Measurements from ENCODE around the gene KAZN. TPM values are rescaled to one million over a fixed set of nuclear protein-coding genes. Genes with fewer than 3 reads are reported as not detected.

KAZN gene
- polyA plus RNA-seq, 1 donor from 2014 or later, result 20.6 TPM

- no peak overlapping the region for H3K9ac ChIP-seq (ENCODE audit: low read length)
- no peak overlapping the region for H2AFZ ChIP-seq (ENCODE audit: low read depth, low read length)
- no peak for TF ChIP-seq REST (IDR thresholded peaks at IDR 0.05; ENCODE audit: borderline replicate concordance)
- no peak overlapping the region for H3K4me2 ChIP-seq (ENCODE audit: low read length)
- no peaks in the 10 kb centered on the region for H3K9me3 ChIP-seq (ENCODE audit: low read length)
- H3K4me3 ChIP-seq (ENCODE audit: low read length), result no peak overlapping the region
- H4K20me1 ChIP-seq (ENCODE audit: insufficient read depth), result no peaks in the 10 kb centered on the region
- H3K27me3 ChIP-seq (ENCODE audit: insufficient read depth, low read depth, low read length), result no peaks in the 10 kb centered on the region
- no peak overlapping the region for H3K27ac ChIP-seq (ENCODE audit: low read length)
- H3K36me3 ChIP-seq (ENCODE audit: insufficient read depth, low read length), result no peaks in the 10 kb centered on the region
- H3F3A ChIP-seq (ENCODE audit: insufficient read depth, low read length, poor library complexity, severe bottlenecking), result peaks cover 2% of the 10 kb centered on the region
- H3K9me2 ChIP-seq (ENCODE audit: insufficient read depth, low read length), result no peaks in the 10 kb centered on the region
- H3K79me2 ChIP-seq (replicated peaks; ENCODE audit: insufficient read depth, low read length), result peaks cover 4% of the 10 kb centered on the region
Measured at GRCh38 chr1:14891991-14892390, 293.5 kb downstream of the KAZN start.

GRCh38 chr1:14894811-14895560 is 296.5 kb downstream of the KAZN start:
- Histone ChIP-seq H3K4me2 (ENCODE audit: low read length) (no peak overlapping the region), H3K4me3 (ENCODE audit: low read length) (no peak overlapping the region), H3K27ac (ENCODE audit: low read length) (no peak overlapping the region), H3K36me3 (ENCODE audit: insufficient read depth, low read length) (no peaks in the 10 kb centered on the region), H3K9ac (ENCODE audit: low read length) (no peak overlapping the region), H4K20me1 (ENCODE audit: insufficient read depth) (no peaks in the 10 kb centered on the region), H3K9me3 (ENCODE audit: low read length) (no peaks in the 10 kb centered on the region), H3K79me2 (replicated peaks; ENCODE audit: insufficient read depth, low read length) (peaks cover 4% of the 10 kb centered on the region), H2AFZ (ENCODE audit: low read depth, low read length) (no peak overlapping the region), H3K27me3 (ENCODE audit: insufficient read depth, low read depth, low read length) (no peaks in the 10 kb centered on the region), H3K9me2 (ENCODE audit: insufficient read depth, low read length) (no peaks in the 10 kb centered on the region), H3F3A (ENCODE audit: insufficient read depth, low read length, poor library complexity, severe bottlenecking) (no peaks in the 10 kb centered on the region)
- TF ChIP-seq CTCF (IDR thresholded peaks at IDR 0.05; ENCODE audit: poor library complexity, severe bottlenecking), result no peak
- no peak for TF ChIP-seq MXI1 (conservative IDR thresholded peaks at IDR 0.05; ENCODE audit: poor library complexity, severe bottlenecking)
- no peak for TF ChIP-seq EP300 (conservative IDR thresholded peaks at IDR 0.05; ENCODE audit: poor library complexity, severe bottlenecking)
- TF ChIP-seq RAD21 (conservative IDR thresholded peaks at IDR 0.05), result no peak
- TF ChIP-seq REST (IDR thresholded peaks at IDR 0.05; ENCODE audit: borderline replicate concordance), result no peak
- TF ChIP-seq EZH2 (IDR thresholded peaks at IDR 0.05; ENCODE audit: borderline replicate concordance, insufficient read depth, low read length, poor library complexity, severe bottlenecking), result no peak
- no peak for TF ChIP-seq POLR2AphosphoS5 (IDR thresholded peaks at IDR 0.05)
- no peak for TF ChIP-seq SMC3 (conservative IDR thresholded peaks at IDR 0.05; ENCODE audit: poor library complexity)
- TF ChIP-seq TAF1 (IDR thresholded peaks at IDR 0.05; ENCODE audit: low read depth), result no peak
